Gastroesophageal sphincter (tissue), 3 donors: Measurements from ENCODE around the gene SERPINB13.

Source experiments
- CTCF ChIP-seq, 4 experiments: fragments of 200-600 bp in 2 of 4; fragments of 450-650 bp in 2 of 4; sonication (generic) in 1 of 4; IDR thresholded peaks; one replicate each; pipeline ENCODE4 v1.5.1; 2017 to 2019; ENCODE audit warnings: antibody characterized with exemption in 4 of 4, mild to moderate bottlenecking in 2 of 4, moderate library complexity in 2 of 4
- EP300 ChIP-seq: sonication (generic); formaldehyde crosslinking; IDR thresholded peaks from one replicate; pipeline ENCODE4 v1.6.1; 2017; ENCODE audit warnings: antibody characterized with exemption, mild to moderate bottlenecking
- POLR2A ChIP-seq, 2 donors: fragments of 450-650 bp; IDR thresholded peaks; one replicate each; pipeline ENCODE4 v1.6.1; 2017; ENCODE audit warnings: antibody characterized with exemption in 2 of 2, mild to moderate bottlenecking in 2 of 2, moderate library complexity in 1 of 2
- POLR2AphosphoS5 ChIP-seq: sonication (generic); formaldehyde crosslinking; IDR thresholded peaks from one replicate; pipeline ENCODE4 v1.6.1; 2017; ENCODE audit warnings: antibody characterized with exemption

DNA sequence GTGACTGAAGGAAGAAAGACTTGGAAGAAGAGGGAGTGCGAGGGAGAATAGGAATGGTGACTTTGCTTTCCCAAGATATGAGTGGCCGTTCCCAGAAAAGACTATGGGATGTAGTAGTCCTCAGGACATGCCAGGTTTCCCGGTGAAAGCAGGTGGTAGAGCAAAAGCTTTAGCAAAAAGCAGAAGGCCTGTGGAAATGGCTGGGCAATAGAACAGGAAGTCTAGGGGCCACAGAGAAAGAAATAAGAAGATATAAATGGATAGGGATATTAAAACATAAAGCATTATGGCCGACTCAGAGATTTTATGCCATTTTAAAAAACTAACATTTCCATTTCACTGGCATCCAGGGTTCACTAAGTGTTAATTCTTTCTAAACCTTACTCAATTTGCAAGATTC, 1.2 kb upstream of the SERPINB13 start:
- TF ChIP-seq CTCF (IDR thresholded peaks at IDR 0.05) = no peak
- no peak for TF ChIP-seq EP300
- TF ChIP-seq POLR2A (IDR thresholded peaks at IDR 0.05) = no peak
- no peak for TF ChIP-seq POLR2AphosphoS5
